ENCODE data around the gene EPS15. TPM values are rescaled to one million over a fixed set of nuclear protein-coding genes. Genes with fewer than 3 reads are reported as not detected.
"Not testable (repeated sequence)": the region's sequence is repeated elsewhere in the genome, so short reads cannot be mapped to it uniquely, and the experiment has no call there.

EPS15 gene
- total RNA-seq, 4 donors from 2014 or later, result 94.8 to 133 (median 125) TPM

GRCh38 chr1:51487628-51488027, 31.4 kb downstream of the EPS15 start:
- Histone ChIP-seq H3K27ac (no peak overlapping the region), H3K27me3 (no peaks in the 10 kb centered on the region), H3K9me3 (no peaks in the 10 kb centered on the region), H3K36me3 (no peaks in the 10 kb centered on the region), H3K4me1 (peaks cover 0 to 47% (median 19%) of the 10 kb centered on the region in 4 donors), H3K4me3 (no peak overlapping the region)
- TF ChIP-seq CTCF (IDR thresholded peaks at IDR 0.05) (no peak), POLR2A (IDR thresholded peaks at IDR 0.05) (no peak), EP300 (IDR thresholded peaks at IDR 0.05) (no peak)
- WGBS, 2 donors, result 36 to 47% methylated on average over 1 of the region's 1 CpG
- no peak for DNase-seq (ENCODE audit: low spot score in 2 of 2)

GRCh38 chr1:51484591-51484990, 34.5 kb downstream of the EPS15 start:
- Histone ChIP-seq H3K4me3 (no peak overlapping the region), H3K27ac (no peak overlapping the region), H3K9me3 (no peaks in the 10 kb centered on the region), H3K27me3 (no peaks in the 10 kb centered on the region), H3K36me3 (peaks cover 0 to 8% (median 0%) of the 10 kb centered on the region in 3 donors), H3K4me1 (peaks cover 0 to 19% (median 4%) of the 10 kb centered on the region in 4 donors)
- no peak for TF ChIP-seq POLR2A (IDR thresholded peaks at IDR 0.05)
- no peak for TF ChIP-seq CTCF (IDR thresholded peaks at IDR 0.05)
- TF ChIP-seq EP300 (IDR thresholded peaks at IDR 0.05), result no peak
- DNase-seq (ENCODE audit: low spot score in 2 of 2), result no peak

GRCh38 chr1:51482881-51483280, 36.2 kb downstream of the EPS15 start:
- H3K27me3 ChIP-seq, result no peaks in the 10 kb centered on the region
- H3K36me3 ChIP-seq, result peaks cover 0 to 18% (median 0%) of the 10 kb centered on the region in 3 donors
- no peak overlapping the region for H3K27ac ChIP-seq
- whole genome bisulfite sequencing, 2 donors, result 76 to 86% methylated on average over 4 of the region's 4 CpGs
- peaks cover 0 to 6% (median 0%) of the 10 kb centered on the region in 4 donors for H3K4me1 ChIP-seq
- no peak overlapping the region for H3K4me3 ChIP-seq
- no peaks in the 10 kb centered on the region for H3K9me3 ChIP-seq
- TF ChIP-seq POLR2A (IDR thresholded peaks at IDR 0.05) (no peak), CTCF (IDR thresholded peaks at IDR 0.05) (no peak), EP300 (IDR thresholded peaks at IDR 0.05) (no peak)
- no peak for DNase-seq (ENCODE audit: low spot score in 2 of 2)

GRCh38 chr1:51474832-51475620, 44.0 kb downstream of the EPS15 start:
- 92 to 97% methylated on average over 9 of the region's 9 CpGs for WGBS, 2 donors
- peaks cover 0 to 31% (median 7%) of the 10 kb centered on the region in 4 donors for H3K4me1 ChIP-seq
- H3K4me3 ChIP-seq; H3K27me3 ChIP-seq; H3K9me3 ChIP-seq; DNase-seq (ENCODE audit: low spot score in 2 of 2); H3K27ac ChIP-seq: not testable (repeated sequence)
- peaks cover 0 to 20% (median 0%) of the 10 kb centered on the region in 3 donors for H3K36me3 ChIP-seq

GRCh38 chr1:51473331-51474115, 45.5 kb downstream of the EPS15 start:
- no peak for TF ChIP-seq EP300 (IDR thresholded peaks at IDR 0.05)
- TF ChIP-seq POLR2A (IDR thresholded peaks at IDR 0.05), result no peak
- TF ChIP-seq CTCF (IDR thresholded peaks at IDR 0.05), result no peak
- Histone ChIP-seq H3K9me3 (no peaks in the 10 kb centered on the region), H3K4me1 (peaks cover 0 to 31% (median 7%) of the 10 kb centered on the region in 4 donors), H3K27ac (peak overlapping the region in 1 of 4 donors; percentile 65), H3K4me3 (no peak overlapping the region), H3K36me3 (peaks cover 0 to 17% (median 0%) of the 10 kb centered on the region in 3 donors), H3K27me3 (no peaks in the 10 kb centered on the region)
- no peak for DNase-seq (ENCODE audit: low spot score in 2 of 2)

All from tibial nerve (tissue), 4 donors.